Diencephalon (tissue), 1 donor: ENCODE measurements around the gene CD109. TPM values are rescaled to one million over a fixed set of nuclear protein-coding genes. Genes with fewer than 3 reads are reported as not detected.

Experiments used
- total RNA-seq: library from RNA; depleted of rRNA; stranded (reverse); fragments of >200 nt; gene quantifications from one replicate; pipeline ENCODE4 v1.2.3, GENCODE V29; 2014

CD109 gene
- 2.3 TPM for total RNA-seq

GRCh38 chr6:73695619-73696421 is at the start of gene CD109:
CD109 (plus strand) TSS chr6:73696203; CDS start chr6:73696216, 13 bp downstream.

GRCh38 chr6:73653571-73654424 is 42.2 kb upstream of the CD109 start, which contains the start of gene SLC17A5:
SLC17A5 (minus strand) TSS chr6:73653992; CDS start chr6:73653886, 106 bp downstream.

Other genes with a start within 250 kb of the CD109 start
- 1.6 TPM for gene CGAS, start 243.9 kb upstream of the CD109 start, total RNA-seq
- 26.8 TPM for gene MTO1, start 234.5 kb upstream of the CD109 start, total RNA-seq
- 13,490 TPM for gene EEF1A1, start 175.2 kb upstream of the CD109 start, total RNA-seq
- 28.6 TPM for gene SLC17A5, start 42.2 kb upstream of the CD109 start, total RNA-seq